ENCODE measurements around the gene TCERG1.
A peak's percentile ranks its signal among the peaks of the same experiment; 100 is the strongest.

The TCERG1 gene

DNA sequence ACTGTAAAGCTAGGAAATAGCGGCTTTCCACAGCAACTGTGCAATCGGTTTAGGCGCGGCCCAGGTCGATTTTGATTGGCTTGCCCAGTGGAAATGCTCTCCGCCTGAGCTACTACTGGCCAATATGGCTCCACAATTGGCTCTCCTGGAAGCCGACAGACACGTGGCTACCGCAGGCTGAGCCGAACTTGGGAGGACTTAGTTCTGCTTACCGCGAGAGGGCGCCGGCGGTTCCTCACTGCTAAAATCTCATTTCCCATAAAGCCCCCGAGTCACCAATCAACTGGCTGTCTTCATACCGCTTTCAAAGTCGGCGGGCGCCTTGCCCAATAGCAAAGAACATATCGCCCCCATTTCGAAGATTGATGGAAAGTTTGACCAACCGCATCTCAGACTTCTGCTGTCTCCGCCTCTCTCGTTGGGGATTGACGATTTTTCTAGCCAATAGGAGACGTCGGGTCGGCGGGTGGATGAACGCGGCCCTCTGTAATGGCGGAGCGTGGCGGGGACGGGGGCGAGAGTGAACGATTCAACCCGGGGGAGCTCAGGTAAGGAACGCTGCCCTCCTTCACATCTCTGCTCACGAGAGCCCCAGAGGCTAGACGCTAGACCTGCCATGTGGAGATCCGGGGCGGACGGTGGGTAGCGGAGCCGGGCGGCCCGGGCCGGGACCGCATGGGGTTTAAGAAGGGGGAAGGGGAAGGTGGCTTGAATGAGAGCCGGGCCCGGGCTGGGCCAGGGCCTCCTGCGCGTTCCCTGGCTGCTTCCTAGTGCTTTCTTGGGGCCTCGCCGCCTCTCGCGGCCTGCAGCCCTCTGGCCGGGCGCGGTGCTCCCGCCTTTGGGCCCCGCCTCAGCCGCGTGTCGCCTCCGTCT, at the start of gene TCERG1:
TCERG1 (plus strand) TSS at position 473 of the 873 bp plus-strand sequence; CDS start at position 490, 17 bp downstream.
- peak; percentile 100 for DNase-seq (ENCODE audit: low read depth in 2 of 2)
- TF ChIP-seq, protein P1, sequence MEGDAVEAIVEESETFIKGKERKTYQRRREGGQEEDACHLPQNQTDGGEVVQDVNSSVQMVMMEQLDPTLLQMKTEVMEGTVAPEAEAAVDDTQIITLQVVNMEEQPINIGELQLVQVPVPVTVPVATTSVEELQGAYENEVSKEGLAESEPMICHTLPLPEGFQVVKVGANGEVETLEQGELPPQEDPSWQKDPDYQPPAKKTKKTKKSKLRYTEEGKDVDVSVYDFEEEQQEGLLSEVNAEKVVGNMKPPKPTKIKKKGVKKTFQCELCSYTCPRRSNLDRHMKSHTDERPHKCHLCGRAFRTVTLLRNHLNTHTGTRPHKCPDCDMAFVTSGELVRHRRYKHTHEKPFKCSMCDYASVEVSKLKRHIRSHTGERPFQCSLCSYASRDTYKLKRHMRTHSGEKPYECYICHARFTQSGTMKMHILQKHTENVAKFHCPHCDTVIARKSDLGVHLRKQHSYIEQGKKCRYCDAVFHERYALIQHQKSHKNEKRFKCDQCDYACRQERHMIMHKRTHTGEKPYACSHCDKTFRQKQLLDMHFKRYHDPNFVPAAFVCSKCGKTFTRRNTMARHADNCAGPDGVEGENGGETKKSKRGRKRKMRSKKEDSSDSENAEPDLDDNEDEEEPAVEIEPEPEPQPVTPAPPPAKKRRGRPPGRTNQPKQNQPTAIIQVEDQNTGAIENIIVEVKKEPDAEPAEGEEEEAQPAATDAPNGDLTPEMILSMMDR (IDR thresholded peaks at IDR 0.05; ENCODE audit: low read depth, low read length) = peak; percentile 60
- H3K4me3 ChIP-seq (replicated peaks in 1 of 2; ENCODE audit: low read depth in 2 of 2, low read length in 2 of 2) = peak within 1 kb of the TSS; percentile 96 to 99

DNA sequence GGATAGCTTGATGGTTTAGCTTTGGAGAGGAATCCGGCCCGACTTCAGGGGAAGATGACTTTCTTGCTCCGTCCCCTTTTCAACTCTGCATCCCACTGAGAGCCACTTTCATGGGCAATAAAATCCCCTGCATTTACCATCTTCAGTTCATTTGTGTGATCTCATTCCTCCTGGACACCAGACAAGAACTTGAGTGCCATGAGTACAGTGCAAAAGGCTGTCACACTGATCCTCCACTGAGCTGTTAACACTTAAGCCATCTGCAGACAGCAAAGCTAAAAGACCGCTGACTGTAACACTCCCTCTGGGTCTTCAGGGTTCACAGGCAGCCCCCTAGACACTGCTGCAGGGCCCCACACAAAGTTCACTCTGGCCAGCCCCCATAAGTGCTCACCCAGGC, 48.3 kb upstream of the TCERG1 start:
- DNase-seq (ENCODE audit: low read depth in 2 of 2) = no peak
- TF ChIP-seq, protein P1 (IDR thresholded peaks at IDR 0.05; ENCODE audit: low read depth, low read length) = no peak
- no peak overlapping the region for H3K4me3 ChIP-seq (replicated peaks in 1 of 2; ENCODE audit: low read depth in 2 of 2, low read length in 2 of 2)

DNA sequence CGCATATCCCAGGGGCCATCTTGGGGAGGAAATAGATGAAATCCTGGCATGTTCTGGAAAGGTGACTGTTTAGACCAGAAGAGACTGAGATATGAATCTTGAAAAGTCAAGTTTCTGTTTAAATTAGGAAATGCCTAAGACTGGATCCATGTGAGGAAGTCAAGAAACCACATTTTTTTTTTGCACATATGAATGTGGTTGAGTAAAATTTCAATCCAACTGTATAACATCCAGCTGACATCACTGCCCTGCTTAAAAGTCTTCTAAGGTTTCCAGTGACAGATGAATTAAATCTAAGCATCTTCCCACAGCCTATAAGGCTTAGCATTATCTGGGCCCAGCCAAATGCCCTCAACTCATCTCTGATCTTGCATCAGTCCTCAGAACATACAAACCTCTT, 47.7 kb upstream of the TCERG1 start:
- TF ChIP-seq, protein P1 (IDR thresholded peaks at IDR 0.05; ENCODE audit: low read depth, low read length) = no peak
- no peak overlapping the region for H3K4me3 ChIP-seq (replicated peaks in 1 of 2; ENCODE audit: low read depth in 2 of 2, low read length in 2 of 2)
- DNase-seq (ENCODE audit: low read depth in 2 of 2) = no peak

DNA sequence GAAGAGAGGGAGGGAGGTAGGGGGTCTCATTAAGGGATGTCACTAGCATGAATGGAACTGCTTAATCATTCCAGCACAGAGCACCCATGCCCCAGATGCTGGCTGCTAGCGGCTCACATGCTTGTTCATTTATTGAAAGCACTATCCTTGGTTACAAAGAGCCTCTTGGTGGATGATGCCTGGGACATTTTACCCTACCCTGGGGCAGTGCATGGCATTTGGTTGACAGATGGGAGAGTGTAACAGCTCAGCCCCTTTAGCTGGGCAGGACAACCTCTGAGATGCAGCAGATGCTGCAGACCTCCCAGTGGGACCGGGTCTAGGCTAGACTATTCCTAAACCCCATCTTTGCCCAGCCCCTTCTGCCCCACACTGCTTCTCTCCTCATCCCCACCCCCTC, 46.9 kb upstream of the TCERG1 start:
- TF ChIP-seq, protein P1 (IDR thresholded peaks at IDR 0.05; ENCODE audit: low read depth, low read length) = no peak
- H3K4me3 ChIP-seq (replicated peaks in 1 of 2; ENCODE audit: low read depth in 2 of 2, low read length in 2 of 2) = no peak overlapping the region
- DNase-seq (ENCODE audit: low read depth in 2 of 2) = no peak

DNA sequence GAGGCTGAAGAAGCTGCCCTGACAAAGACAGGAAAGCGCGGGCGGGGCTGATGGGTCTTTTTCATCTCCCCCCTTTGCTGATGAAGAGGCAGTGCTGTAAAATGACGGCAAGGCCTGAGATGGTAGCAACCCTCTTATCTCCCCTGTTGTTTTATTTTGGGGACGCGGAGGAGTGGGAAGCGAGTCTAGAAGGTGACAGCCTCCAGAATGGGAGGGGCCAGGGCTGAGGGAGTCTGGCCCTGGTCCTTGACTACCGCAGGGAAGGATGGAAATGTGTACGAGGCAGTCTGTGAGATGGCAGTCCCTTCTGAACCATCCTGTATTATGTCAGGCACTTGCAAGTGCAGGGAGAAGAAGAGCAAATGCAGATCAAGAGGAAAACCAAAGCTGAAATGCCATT, 46.1 kb upstream of the TCERG1 start:
- TF ChIP-seq, protein P1 (IDR thresholded peaks at IDR 0.05; ENCODE audit: low read depth, low read length) = no peak
- H3K4me3 ChIP-seq (replicated peaks in 1 of 2; ENCODE audit: low read depth in 2 of 2, low read length in 2 of 2) = no peak overlapping the region
- no peak for DNase-seq (ENCODE audit: low read depth in 2 of 2)

DNA sequence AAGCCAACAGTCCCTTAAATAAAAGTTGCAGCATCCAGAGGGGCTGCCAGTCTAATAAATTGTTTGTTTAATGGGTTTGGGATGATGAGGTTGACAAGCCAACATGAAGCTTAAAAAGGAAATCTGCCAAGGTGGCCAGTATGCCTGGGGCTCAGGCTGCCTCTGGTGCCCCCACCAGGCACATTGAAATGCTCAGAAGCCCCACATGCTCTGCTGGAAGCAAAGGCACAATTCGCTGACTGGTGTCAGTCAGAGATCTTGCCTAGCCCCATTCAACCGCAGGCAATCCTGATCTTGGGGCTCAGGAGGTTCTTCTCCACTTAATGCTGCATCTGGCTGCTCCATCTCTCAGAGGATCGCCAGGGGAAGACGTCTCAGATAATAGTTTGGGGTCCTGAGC, 44.2 kb upstream of the TCERG1 start:
- no peak overlapping the region for H3K4me3 ChIP-seq (replicated peaks in 1 of 2; ENCODE audit: low read depth in 2 of 2, low read length in 2 of 2)
- TF ChIP-seq, protein P1 (IDR thresholded peaks at IDR 0.05; ENCODE audit: low read depth, low read length) = no peak
- no peak for DNase-seq (ENCODE audit: low read depth in 2 of 2)
